ENCODE data around the gene CHST5.

DNA sequence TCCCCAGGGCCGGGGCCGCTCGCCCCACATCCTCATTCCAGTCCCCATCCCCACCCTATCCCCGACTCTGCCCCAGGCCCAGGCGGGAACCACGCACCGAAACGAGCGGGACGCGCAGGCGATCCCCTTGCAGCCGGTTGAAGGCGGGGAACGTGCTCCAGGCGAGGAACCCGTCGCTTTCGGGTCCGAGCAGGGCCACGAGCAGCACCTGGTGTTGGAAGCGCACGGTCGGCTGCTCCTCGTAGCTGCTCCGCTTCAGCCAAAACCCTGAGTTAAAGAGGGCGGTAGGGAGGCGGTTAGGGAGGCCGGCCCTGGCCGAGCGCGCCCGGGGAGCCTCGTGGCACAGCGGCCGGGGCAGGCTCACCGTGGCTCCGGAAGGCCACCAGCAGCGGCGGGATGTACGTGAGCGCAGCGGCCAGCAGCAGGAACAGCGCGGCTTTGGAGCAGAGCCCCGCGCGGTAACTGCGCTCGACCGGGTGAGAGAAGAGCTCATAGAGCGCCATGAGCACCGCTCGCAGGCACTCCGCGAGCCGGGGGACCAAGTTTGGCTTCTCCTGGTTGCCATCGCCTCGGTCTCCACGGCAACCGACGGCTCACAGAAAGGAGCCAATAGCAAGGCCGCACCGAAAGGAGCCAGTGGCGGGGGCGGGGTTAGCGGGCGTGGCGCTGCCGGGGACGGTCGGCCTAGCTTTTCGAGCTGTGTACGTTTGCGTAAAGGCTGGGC is 20.0 kb upstream of the CHST5 start, which contains the start of gene TMEM231:
- TF ChIP-seq PHB (CRISPR knock-in tag; IDR thresholded peaks at IDR 0.05): no peak
- TF ChIP-seq REST (IDR thresholded peaks at IDR 0.05; ENCODE audit: borderline replicate concordance): no peak
- TF ChIP-seq REST (CRISPR knock-in tag; IDR thresholded peaks at IDR 0.05; ENCODE audit: low read depth): no peak
- TF ChIP-seq ZNF830 (CRISPR knock-in tag; IDR thresholded peaks at IDR 0.05): no peak
- TF ChIP-seq KAT7 (CRISPR knock-in tag; IDR thresholded peaks at IDR 0.05; ENCODE audit: borderline replicate concordance): no peak
- no peak for TF ChIP-seq ESRRA (IDR thresholded peaks at IDR 0.05; ENCODE audit: borderline replicate concordance, low read depth)
- peak; percentile 69 for TF ChIP-seq ARID4B (CRISPR knock-in tag; IDR thresholded peaks at IDR 0.05)
- TF ChIP-seq YY1 (IDR thresholded peaks at IDR 0.05; ENCODE audit: borderline replicate concordance in 1 of 3, control insufficient read depth in 1 of 3, extremely low read depth in 1 of 3, insufficient read depth in 3 of 3, insufficient read length in 1 of 3, insufficient replicate concordance in 2 of 3, low read depth in 1 of 3, low read length in 2 of 3): peak in 2 of 3 experiments; percentile 70 to 76
- TF ChIP-seq GATAD2A (IDR thresholded peaks at IDR 0.05): no peak
- TF ChIP-seq, protein P1, sequence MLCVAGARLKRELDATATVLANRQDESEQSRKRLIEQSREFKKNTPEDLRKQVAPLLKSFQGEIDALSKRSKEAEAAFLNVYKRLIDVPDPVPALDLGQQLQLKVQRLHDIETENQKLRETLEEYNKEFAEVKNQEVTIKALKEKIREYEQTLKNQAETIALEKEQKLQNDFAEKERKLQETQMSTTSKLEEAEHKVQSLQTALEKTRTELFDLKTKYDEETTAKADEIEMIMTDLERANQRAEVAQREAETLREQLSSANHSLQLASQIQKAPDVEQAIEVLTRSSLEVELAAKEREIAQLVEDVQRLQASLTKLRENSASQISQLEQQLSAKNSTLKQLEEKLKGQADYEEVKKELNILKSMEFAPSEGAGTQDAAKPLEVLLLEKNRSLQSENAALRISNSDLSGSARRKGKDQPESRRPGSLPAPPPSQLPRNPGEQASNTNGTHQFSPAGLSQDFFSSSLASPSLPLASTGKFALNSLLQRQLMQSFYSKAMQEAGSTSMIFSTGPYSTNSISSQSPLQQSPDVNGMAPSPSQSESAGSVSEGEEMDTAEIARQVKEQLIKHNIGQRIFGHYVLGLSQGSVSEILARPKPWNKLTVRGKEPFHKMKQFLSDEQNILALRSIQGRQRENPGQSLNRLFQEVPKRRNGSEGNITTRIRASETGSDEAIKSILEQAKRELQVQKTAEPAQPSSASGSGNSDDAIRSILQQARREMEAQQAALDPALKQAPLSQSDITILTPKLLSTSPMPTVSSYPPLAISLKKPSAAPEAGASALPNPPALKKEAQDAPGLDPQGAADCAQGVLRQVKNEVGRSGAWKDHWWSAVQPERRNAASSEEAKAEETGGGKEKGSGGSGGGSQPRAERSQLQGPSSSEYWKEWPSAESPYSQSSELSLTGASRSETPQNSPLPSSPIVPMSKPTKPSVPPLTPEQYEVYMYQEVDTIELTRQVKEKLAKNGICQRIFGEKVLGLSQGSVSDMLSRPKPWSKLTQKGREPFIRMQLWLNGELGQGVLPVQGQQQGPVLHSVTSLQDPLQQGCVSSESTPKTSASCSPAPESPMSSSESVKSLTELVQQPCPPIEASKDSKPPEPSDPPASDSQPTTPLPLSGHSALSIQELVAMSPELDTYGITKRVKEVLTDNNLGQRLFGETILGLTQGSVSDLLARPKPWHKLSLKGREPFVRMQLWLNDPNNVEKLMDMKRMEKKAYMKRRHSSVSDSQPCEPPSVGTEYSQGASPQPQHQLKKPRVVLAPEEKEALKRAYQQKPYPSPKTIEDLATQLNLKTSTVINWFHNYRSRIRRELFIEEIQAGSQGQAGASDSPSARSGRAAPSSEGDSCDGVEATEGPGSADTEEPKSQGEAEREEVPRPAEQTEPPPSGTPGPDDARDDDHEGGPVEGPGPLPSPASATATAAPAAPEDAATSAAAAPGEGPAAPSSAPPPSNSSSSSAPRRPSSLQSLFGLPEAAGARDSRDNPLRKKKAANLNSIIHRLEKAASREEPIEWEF (CRISPR knock-in tag; IDR thresholded peaks at IDR 0.05): no peak
- TF ChIP-seq JUND (IDR thresholded peaks at IDR 0.05; ENCODE audit: borderline replicate concordance, low read depth, low read length): peak; percentile 6; the same call in 1 of the 2 replicates
- TF ChIP-seq JUND (tag; IDR thresholded peaks at IDR 0.05; ENCODE audit: borderline replicate concordance, low read depth, low read length): no peak
- peak; percentile 82 for TF ChIP-seq RFX5 (IDR thresholded peaks at IDR 0.05; ENCODE audit: low read depth, low read length)

Data from K562 (cell line).